CD4-positive, alpha-beta T cell treated with Interleukin-21 for 1 hour (primary cell): ENCODE results near the gene ATAD3C.
"Not testable (repeated sequence)": the region's sequence is repeated elsewhere in the genome, so short reads cannot be mapped to it uniquely, and the experiment has no call there.

Experiments
- DNase-seq: peaks from one replicate; pipeline ENCODE4 v3.0.0-alpha.2; 2020

ATAD3C gene

GRCh38 chr1:1419363-1419812 lies 30.1 kb upstream of the ATAD3C start:
- no peak for DNase-seq

- no peak for DNase-seq
Observed at GRCh38 chr1:1419813-1420653, 29.5 kb upstream of the ATAD3C start.

GRCh38 chr1:1420654-1421141 lies 28.8 kb upstream of the ATAD3C start:
- no peak for DNase-seq

- DNase-seq = no peak
Observed at GRCh38 chr1:1421147-1421906, 28.2 kb upstream of the ATAD3C start, which contains the start of gene ANKRD65. ANKRD65 (minus strand) TSS chr1:1421276; CDS start chr1:1421005, 271 bp downstream.

GRCh38 chr1:1421907-1422464 lies 27.5 kb upstream of the ATAD3C start:
- no peak for DNase-seq

- DNase-seq = no peak
Observed at GRCh38 chr1:1422465-1423244, 26.8 kb upstream of the ATAD3C start.

- DNase-seq = no peak
Observed at GRCh38 chr1:1423245-1423597, 26.3 kb upstream of the ATAD3C start.

- DNase-seq = no peak
Observed at GRCh38 chr1:1424707-1425106, 24.8 kb upstream of the ATAD3C start.

GRCh38 chr1:1425426-1425752 lies 24.1 kb upstream of the ATAD3C start:
- DNase-seq = no peak

GRCh38 chr1:1425753-1426495 lies 23.6 kb upstream of the ATAD3C start:
- DNase-seq = no peak

- DNase-seq = no peak
Observed at GRCh38 chr1:1426496-1427105, 22.9 kb upstream of the ATAD3C start.

GRCh38 chr1:1427106-1427819 lies 22.2 kb upstream of the ATAD3C start:
- no peak for DNase-seq

GRCh38 chr1:1427820-1428148 lies 21.7 kb upstream of the ATAD3C start:
- DNase-seq = no peak

- no peak for DNase-seq
Observed at GRCh38 chr1:1428174-1428573, 21.3 kb upstream of the ATAD3C start.

GRCh38 chr1:1428967-1429366 lies 20.5 kb upstream of the ATAD3C start:
- DNase-seq = not testable (repeated sequence)

GRCh38 chr1:1429671-1430073 lies 19.8 kb upstream of the ATAD3C start:
- no peak for DNase-seq

GRCh38 chr1:1430114-1430982 lies 19.1 kb upstream of the ATAD3C start:
- no peak for DNase-seq

- DNase-seq = no peak
Observed at GRCh38 chr1:1430992-1431844, 18.3 kb upstream of the ATAD3C start.

- no peak for DNase-seq
Observed at GRCh38 chr1:1431845-1432273, 17.6 kb upstream of the ATAD3C start.
